ENCODE data around the gene PRLH. TPM values are rescaled to one million over a fixed set of nuclear protein-coding genes. Genes with fewer than 3 reads are reported as not detected.

Gene PRLH
- total and polyA plus RNA-seq, 4 donors, result not detected

- H3K9me3 ChIP-seq (ENCODE audit: control insufficient read depth in 4 of 4, low read length in 3 of 4), result no peaks in the 10 kb centered on the region
- no peaks in the 10 kb centered on the region for H3K27me3 ChIP-seq (ENCODE audit: control insufficient read depth in 4 of 4, insufficient read depth in 4 of 4, low read length in 3 of 4)
- DNase-seq (ENCODE audit: low spot score), result no peak
- H3K4me3 ChIP-seq (ENCODE audit: low read depth in 1 of 3, low read length in 3 of 3), result peak overlapping the region; percentile 9 to 60 (median 45)
- H3K27ac ChIP-seq (ENCODE audit: low read depth in 1 of 2, low read length in 2 of 2), result peak overlapping the region; percentile 87 to 96
- peaks cover 0 to 4% (median 0%) of the 10 kb centered on the region in 4 donors for H3K36me3 ChIP-seq (ENCODE audit: control insufficient read depth in 4 of 4, insufficient read depth in 3 of 4, low read depth in 1 of 4, low read length in 3 of 4)
- H3K4me1 ChIP-seq (ENCODE audit: control insufficient read depth in 4 of 4, insufficient read depth in 4 of 4, low read length in 3 of 4), result peaks cover 16 to 66% (median 46%) of the 10 kb centered on the region in 4 donors
- TF ChIP-seq EGR1 (IDR thresholded peaks at IDR 0.05; ENCODE audit: low read depth in 2 of 2) (no peak), JUND (IDR thresholded peaks at IDR 0.05) (peak in 1 of 2 donors; percentile 53), REST (IDR thresholded peaks at IDR 0.05) (peak; percentile 90), GABPA (IDR thresholded peaks at IDR 0.05 in 1 of 2, conservative IDR thresholded peaks at IDR 0.05 in 1 of 2) (no peak), RXRA (IDR thresholded peaks at IDR 0.05) (peak; percentile 67 to 84), TAF1 (conservative IDR thresholded peaks at IDR 0.05) (peak; percentile 17), RAD21 (IDR thresholded peaks at IDR 0.05) (peak in 1 of 2 donors; percentile 36), HNF4A (conservative IDR thresholded peaks at IDR 0.05) (peak; percentile 86 to 93), ATF3 (IDR thresholded peaks at IDR 0.05) (no peak), FOXA1 (IDR thresholded peaks at IDR 0.05) (peak; percentile 45), FOXA2 (IDR thresholded peaks at IDR 0.05) (peak; percentile 28), YY1 (IDR thresholded peaks at IDR 0.05) (peak; percentile 78), CTCF (IDR thresholded peaks at IDR 0.05; ENCODE audit: low read depth, low read length, missing input control) (no peak), NR2F2 (IDR thresholded peaks at IDR 0.05) (peak; percentile 23), HNF4G (IDR thresholded peaks at IDR 0.05) (peak; percentile 70), SP1 (IDR thresholded peaks at IDR 0.05) (peak; percentile 76)
- TF ChIP-seq, protein P1, sequence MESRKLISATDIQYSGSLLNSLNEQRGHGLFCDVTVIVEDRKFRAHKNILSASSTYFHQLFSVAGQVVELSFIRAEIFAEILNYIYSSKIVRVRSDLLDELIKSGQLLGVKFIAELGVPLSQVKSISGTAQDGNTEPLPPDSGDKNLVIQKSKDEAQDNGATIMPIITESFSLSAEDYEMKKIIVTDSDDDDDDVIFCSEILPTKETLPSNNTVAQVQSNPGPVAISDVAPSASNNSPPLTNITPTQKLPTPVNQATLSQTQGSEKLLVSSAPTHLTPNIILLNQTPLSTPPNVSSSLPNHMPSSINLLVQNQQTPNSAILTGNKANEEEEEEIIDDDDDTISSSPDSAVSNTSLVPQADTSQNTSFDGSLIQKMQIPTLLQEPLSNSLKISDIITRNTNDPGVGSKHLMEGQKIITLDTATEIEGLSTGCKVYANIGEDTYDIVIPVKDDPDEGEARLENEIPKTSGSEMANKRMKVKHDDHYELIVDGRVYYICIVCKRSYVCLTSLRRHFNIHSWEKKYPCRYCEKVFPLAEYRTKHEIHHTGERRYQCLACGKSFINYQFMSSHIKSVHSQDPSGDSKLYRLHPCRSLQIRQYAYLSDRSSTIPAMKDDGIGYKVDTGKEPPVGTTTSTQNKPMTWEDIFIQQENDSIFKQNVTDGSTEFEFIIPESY (IDR thresholded peaks at IDR 0.05), result peak; percentile 12
- TF ChIP-seq, protein P2, sequence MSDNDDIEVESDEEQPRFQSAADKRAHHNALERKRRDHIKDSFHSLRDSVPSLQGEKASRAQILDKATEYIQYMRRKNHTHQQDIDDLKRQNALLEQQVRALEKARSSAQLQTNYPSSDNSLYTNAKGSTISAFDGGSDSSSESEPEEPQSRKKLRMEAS (IDR thresholded peaks at IDR 0.05), result peak; percentile 35
- 42% methylated on average over 9 of the region's 9 CpGs for WGBS
- peak overlapping the region in 1 of 2 donors; percentile 26 for H3K9ac ChIP-seq (ENCODE audit: low read depth in 1 of 2, low read length in 2 of 2)
These were observed 21.8 kb downstream of the PRLH start for GRCh38 chr2:237588044-237588696.

Measured in liver (tissue), 9 donors.